Measurements from ENCODE around the gene TMEM86B.

Gene TMEM86B

DNA sequence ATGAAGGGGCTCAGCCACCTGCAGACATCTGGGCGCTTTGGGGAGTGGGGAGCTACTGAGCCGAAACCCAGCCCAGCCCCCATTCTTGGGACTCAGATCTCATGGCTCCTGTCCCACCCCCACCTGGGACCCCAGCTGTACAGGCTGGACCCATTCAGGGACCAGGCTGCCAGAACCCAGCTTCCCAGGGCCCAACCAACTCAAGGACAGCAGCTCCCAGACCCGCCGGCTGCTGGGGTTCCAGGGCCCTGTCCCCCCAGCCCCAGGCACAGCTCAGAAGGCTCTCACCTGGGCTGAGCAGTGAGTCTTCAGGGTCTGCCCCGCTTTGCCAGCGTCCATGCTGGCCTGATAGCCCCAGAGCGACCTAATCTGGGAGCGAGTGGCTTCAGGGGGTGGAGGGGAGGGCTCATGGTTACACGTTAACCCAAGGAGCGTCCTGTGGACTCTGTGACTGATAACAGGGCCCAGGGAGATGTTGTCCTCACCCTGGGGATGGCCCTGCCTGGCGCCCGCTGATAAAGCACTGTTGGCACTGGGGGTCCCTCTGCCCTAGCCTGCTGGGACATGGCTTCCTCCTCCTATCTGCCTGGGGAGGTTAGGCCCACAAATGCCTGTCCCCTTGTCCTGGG is at the start of gene TMEM86B:
TMEM86B (minus strand) TSS at position 361 of the 629 bp plus-strand sequence; CDS start at position 339, 22 bp downstream.
- no peak for DNase-seq

DNA sequence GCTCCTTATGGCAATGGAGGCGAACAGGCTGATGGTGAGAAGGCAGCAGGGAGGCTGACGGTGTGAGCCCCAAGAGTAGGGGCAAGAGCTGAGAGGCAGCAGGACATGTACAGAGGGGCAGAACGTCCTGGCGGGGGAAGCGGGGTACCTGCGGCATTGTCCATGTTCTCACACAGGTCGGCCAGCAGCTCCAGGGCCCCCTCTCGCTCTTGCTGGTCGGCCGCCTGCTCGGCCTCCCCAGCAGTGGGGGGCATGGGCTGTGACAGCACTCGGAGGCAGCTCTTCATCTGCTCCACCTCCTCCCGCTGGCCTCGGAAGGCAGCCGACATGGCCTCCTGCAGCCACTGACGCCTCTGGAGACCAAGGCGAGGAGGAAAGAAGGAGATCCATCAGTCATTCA is 48.9 kb upstream of the TMEM86B start:
- no peak for DNase-seq

DNA sequence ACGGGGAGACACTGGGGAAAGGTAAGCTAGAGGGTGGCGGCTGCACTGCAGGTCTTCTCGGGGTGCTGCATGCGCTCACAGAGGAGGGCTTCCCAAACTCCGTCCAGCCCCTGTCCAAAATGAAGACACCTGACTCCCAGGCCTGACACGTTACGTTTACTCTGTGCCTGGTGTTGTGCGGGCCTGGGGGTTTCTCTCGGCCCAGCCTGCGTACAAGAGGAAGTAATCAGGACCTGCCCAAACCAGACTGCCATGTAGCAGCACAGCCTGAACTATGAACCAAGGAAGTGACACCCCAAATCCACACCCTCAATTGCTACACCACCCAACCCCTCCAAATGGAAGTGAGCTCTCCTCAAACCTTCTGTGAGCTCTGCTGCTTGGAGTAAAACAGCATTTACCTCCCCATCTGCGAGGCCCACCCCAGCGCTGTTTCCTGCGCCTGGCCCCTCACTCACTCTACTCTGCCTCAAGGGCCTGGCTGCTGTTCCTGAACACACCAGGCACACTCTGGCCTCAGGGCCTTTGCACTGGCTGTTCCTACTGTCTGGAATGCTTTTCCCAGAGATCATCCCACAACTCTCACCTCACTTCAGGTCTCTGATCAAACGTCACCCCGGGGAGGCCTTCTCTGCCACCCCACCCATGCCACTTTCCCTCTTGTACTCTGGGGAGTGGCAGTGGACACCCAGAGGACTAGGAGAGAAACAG is 48.3 kb upstream of the TMEM86B start:
- DNase-seq = no peak

GRCh38 chr19:55275851-55276719 is 47.5 kb upstream of the TMEM86B start:
- no peak for DNase-seq

GRCh38 chr19:55273978-55274707 is 45.6 kb upstream of the TMEM86B start:
- no peak for DNase-seq

DNA sequence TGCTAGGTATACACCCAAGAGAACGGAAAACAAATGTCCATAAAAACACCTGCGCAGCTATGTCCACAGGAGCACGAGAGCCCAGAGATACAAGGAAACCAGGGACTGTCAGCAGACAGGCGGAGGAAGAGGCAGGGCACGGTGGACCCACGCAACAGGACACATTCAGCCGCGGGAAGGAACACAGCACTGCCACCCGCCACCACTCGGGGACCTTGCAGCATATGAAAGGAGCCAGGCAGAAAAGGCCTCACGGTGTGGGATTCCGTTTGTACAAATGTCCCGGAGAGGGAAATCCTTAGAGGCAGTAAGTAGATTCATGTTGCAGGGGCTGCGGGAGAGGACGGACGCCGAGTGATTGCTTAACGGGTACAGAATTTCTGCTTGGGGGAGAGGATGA is 43.6 kb upstream of the TMEM86B start:
- no peak for DNase-seq

- DNase-seq = no peak
These were observed 41.8 kb upstream of the TMEM86B start for GRCh38 chr19:55270172-55270942.

DNA sequence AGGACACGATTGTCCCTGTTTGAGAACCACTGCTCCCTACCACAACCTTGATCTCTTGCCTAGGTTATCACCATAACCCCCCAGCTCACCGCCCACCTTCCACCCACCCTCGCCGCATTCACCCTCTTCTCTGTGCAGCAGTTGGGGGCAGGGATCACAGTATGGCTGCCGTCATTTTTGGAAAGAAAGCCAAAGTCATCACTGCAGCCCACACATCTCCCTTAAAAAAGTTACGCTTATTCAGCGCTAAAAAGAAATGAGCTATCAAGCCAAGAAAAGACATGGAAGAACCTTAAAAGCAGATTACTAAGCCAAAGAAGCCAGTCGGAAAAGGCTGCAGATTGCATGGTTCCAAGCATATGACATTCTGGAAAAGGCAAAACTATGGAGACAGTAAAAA is 40.7 kb upstream of the TMEM86B start:
- no peak for DNase-seq

DNA sequence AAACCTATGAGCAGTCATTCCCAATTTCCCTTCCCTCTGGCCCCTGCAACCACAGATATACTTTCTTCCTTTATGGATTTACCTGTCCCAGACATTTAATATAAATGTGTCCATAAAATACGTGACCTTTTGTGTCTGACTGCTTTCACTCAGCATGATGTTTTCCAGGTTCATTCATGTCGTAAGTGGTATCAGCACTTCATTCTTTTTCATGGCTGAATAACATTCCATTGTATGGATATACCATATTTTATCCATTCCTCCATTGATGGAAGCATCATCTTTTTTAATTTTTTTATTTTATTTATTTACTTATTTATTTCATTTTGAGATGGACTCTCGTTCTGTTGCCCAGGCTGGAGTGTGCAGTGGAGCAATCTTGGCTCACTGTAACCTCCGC is 38.3 kb upstream of the TMEM86B start:
- DNase-seq = no peak

- DNase-seq = no peak
These were observed 37.8 kb upstream of the TMEM86B start for GRCh38 chr19:55266404-55266803.

DNA sequence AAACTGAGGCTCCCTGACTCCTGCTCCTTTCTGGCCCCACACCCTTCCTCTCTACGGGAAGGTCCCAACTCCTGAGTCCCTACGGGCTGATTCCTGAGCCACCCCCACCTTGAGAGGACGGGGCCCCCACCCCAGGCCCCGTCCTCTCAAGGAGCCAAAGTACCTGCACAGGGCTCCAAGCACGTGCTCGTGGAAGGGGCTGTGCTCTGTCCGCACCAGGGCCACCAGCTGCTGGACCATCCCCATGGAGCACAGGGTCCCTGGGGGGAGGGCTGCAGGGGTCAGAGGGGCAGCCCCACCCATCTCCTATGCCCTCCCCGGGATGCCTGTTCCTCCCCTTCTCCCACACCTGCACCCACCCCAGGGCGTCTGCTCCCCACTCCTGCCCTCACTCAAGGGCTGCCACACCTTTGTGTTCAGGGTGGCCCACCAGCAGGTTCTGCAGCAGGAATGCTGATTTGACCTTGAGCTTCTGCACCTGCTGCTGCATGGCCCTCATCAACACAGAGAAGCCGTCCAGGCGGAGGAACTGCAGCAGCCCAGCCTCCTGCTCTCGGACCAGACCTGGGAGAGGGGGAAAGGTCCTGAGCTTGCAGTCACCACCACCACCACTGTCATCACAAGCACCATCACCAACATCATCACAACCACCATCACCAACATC is 37.3 kb upstream of the TMEM86B start:
- DNase-seq = no peak

- DNase-seq = no peak
These were observed 36.6 kb upstream of the TMEM86B start for GRCh38 chr19:55265173-55265572.

- DNase-seq = no peak
These were observed 36.0 kb upstream of the TMEM86B start for GRCh38 chr19:55264531-55264930.

DNA sequence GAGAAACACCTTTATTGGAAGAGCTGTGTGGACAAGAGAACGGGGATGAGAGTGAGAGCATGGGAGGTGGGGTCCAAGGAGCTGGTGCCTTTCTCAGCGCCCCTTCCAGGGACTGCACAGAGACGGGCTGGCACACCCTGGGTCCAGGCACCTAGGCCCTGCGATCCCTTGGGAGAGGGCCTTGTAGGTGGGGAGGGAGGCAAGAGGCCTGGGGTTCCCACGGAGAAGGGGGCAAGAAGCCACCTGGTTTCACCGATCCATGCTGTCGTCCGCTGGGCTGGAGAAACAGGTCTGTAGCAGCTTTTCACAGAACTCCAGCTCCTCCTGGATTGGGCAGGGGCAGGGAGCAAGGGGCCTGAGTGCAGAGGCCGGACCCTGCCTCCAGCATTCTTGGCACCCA is 33.8 kb upstream of the TMEM86B start:
- no peak for DNase-seq

DNA sequence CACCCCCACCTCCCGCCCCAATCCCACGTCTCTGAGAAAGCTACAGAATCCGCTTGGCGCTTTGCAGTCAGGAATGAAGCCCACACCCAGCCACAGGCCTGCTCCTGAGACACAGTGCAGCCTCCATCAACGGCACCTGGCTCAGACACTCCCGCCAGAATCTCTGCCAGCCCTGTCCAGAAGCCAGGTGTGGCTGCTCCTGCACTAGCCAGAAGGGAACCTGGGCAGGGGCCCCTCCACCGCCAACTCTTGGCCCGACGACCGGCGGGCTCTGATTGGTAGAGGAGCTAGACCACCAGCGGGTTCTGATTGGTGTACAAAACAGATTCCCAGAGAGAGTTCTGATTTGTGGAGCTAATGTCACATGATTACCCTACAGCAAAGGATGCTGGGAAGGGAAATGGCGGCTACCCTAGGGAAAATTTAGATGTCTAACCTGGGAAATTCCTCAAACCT is 33.1 kb upstream of the TMEM86B start:
- DNase-seq = no peak

GRCh38 chr19:55259540-55260210 is 31.1 kb upstream of the TMEM86B start:
- no peak for DNase-seq

DNA sequence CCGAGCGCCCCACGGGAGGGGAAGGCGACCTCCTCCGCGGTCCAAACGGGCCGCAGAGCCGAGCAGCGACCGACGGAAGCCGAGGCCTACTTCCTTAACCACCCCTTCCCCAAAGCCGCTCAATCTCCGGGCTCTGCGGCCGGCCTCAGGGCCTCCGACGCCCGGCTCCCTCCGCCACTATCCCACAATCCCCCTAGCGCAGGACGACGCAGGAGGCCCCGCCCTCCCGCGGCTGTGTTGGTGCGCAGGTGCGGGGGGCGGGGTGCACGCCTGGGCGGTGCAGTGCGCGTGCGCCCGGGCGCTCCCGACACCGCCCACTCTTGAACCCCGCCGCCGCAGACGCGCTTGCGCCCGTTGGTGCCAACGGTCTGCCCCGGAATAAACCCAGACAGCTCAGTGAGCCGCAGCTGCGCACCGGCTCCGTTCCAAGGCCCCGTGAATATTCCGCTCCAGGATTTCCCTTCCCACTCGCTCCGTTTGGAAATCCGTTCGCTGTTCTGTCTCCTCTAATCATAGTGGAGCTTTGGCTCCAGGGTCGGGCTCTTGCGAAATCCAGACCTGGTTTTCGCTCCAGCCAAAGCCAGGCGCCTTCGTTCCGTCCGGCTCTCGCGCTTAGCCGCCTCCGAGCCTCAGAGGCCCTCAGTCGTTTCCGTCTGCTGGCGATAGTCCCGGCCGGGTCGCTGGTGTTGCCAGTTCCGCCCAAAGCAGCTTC is 30.4 kb upstream of the TMEM86B start, which contains the start of gene PPP6R1:
PPP6R1 (minus strand) TSS at position 190 of the 712 bp plus-strand sequence. CDS start 11,914 bp downstream, outside the sequence.
- peak; percentile 95 for DNase-seq

DNA sequence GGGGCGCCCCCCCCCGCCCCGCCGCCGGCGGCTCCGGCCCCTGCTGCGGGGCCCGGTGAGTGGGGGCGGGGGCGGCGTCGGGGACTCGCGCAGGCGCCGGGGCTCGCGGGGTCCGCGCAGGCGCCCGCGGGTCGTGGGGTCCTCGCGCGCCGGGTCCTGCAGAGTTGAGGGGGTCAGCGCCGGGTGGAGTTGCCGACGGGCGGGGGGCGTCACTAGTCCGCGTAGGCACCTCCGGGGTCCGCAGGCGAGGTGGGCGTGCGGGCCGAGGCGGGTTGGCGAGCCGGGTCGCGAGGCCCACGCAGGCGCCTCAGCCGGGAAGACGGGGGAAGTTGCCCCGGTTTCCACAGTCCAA is 29.9 kb upstream of the TMEM86B start:
- DNase-seq = peak; percentile 48

DNA sequence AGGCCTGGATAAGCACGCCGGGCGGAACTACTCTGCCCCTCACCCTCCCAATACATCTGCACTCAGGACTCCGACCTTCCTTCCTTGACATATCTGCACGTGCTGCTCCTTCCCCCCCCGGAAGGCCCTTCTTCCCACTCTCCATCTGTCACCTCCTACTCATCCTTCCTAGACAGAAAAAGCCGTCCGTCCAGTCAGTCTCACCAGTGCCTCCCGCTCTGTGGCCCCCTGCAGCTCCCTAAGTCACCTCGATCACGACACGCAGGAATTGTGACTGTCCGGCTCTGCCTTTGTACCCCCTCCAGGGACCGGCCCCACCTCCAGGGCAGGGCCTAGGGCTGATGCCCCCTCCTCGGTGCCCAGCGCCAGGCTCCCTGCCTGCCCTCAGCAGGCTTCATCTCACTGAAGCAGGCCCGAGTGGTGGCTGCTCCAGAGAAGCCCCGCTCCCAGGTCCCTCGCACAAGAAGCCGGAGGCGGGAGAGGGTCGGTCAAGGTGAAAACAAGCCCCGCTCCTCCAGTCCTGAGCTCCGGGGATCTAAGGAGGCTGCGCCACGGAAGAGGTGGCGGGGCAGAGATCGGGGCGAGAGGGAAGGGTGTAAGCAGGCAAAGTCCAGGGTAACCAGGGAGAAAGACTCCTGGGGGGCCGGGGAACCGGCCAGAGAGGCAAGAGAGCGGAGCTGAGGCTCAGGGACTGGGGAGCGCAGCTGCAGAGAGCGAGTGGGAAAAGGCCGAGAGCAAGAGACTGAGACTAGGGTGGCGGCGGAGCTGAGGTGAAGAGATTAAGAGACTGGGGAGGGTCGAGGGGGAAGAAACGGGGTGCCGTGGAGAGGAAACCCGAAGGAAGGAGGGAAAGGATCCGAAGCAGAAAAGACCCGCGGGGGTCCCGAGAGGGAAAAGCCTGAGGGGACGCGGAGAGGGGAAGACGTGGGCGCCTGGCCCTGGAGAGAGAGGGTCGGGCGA is 29.2 kb upstream of the TMEM86B start:
- DNase-seq = no peak
